Upper lobe of left lung (tissue), 6 donors: Measurements from ENCODE around the gene WNT3. TPM values are rescaled to one million over a fixed set of nuclear protein-coding genes. Genes with fewer than 3 reads are reported as not detected.
A peak's percentile ranks its signal among the peaks of the same experiment; 100 is the strongest.

Source experiments
- ATAC-seq, 2 donors: fragments of 200-7000 bp; cut with Tn5 transposase; one replicate each; pipeline ENCODE4 v1.9.1; 2022; ENCODE audit warnings: mild to moderate bottlenecking in 2 of 2, moderate library complexity in 2 of 2; ENCODE audit not compliant: low FRiP score in 2 of 2
- DNase-seq, 2 donors: peaks; one replicate each; pipeline ENCODE4 v3.0.0-alpha.2; 2019 to 2020
- H3K27ac ChIP-seq, 4 donors: fragments of 200-600 bp; sonication (generic); one replicate each; pipeline ENCODE4 v1.5.1; 2016 to 2019
- H3K27me3 ChIP-seq, 4 donors: fragments of 200-600 bp; sonication (generic); one replicate each; pipeline ENCODE4 v1.5.1; 2017 to 2019
- H3K36me3 ChIP-seq, 4 donors: fragments of 200-600 bp; sonication (generic); one replicate each; pipeline ENCODE4 v1.5.1; 2016 to 2019
- H3K4me1 ChIP-seq, 4 donors: fragments of 200-600 bp; sonication (generic); one replicate each; pipeline ENCODE4 v1.5.1; 2018 to 2019
- H3K4me3 ChIP-seq, 4 donors: fragments of 200-600 bp; sonication (generic); one replicate each; pipeline ENCODE4 v1.5.1; 2017 to 2019; ENCODE audit warnings: mild to moderate bottlenecking in 2 of 4, moderate library complexity in 1 of 4
- H3K9me3 ChIP-seq, 4 donors: fragments of 200-600 bp; sonication (generic); one replicate each; pipeline ENCODE4 v1.5.1; 2018 to 2019
- CTCF ChIP-seq, 6 experiments: fragments of 450-650 bp in 4 of 6; fragments of 200-600 bp in 2 of 6; sonication (generic) in 2 of 6; IDR thresholded peaks; one replicate each; pipeline ENCODE4 v1.5.1; 2016 to 2019; ENCODE audit warnings: antibody characterized with exemption in 6 of 6
- EP300 ChIP-seq, 4 donors: sonication (generic); formaldehyde crosslinking; IDR thresholded peaks; one replicate each; pipeline ENCODE4 v1.5.1; 2017; ENCODE audit warnings: antibody characterized with exemption in 4 of 4, control low read depth in 2 of 4
- POLR2A ChIP-seq, 4 donors: fragments of 450-650 bp; IDR thresholded peaks; one replicate each; pipeline ENCODE4 v1.5.1; 2016 to 2017; ENCODE audit warnings: antibody characterized with exemption in 4 of 4, mild to moderate bottlenecking in 2 of 4
- POLR2AphosphoS5 ChIP-seq, 2 donors: sonication (generic); formaldehyde crosslinking; IDR thresholded peaks; one replicate each; pipeline ENCODE4 v1.5.1; 2017; ENCODE audit warnings: antibody characterized with exemption in 2 of 2
- WGBS, 2 donors: methylation state at CpG; one replicate each; pipeline ENCODE4 v1.1.5; 2017 to 2018; 5-methylcytosine and 5-hydroxymethylcytosine counted together
- total RNA-seq, 6 donors: library from RNA; depleted of rRNA in 4 of 6; stranded (reverse); fragments of >200 nt in 4 of 6; gene quantifications; one replicate each; pipeline versions ENCODE4 v1.1.0 to v1.2.1, GENCODE V29; 2016 to 2021
- donor health status: DM: no; HTN: no; CAD: no; lungs with moderate emphysema.
- donor health status: DM: no; HTN: yes; CAD: no; lungs with severe emphysema.

The WNT3 gene
- total RNA-seq, 6 donors from 2014 or later: 1.1 to 4.6 (median 1.9) TPM

- ATAC-seq: no peak
- H3K9me3 ChIP-seq: no peaks in the 10 kb centered on the region
- H3K4me1 ChIP-seq: no peaks in the 10 kb centered on the region
- WGBS, 2 donors: 73 to 84% methylated on average over 12 to 17 of the region's 17 CpGs
- no peaks in the 10 kb centered on the region for H3K27me3 ChIP-seq
- no peak overlapping the region for H3K4me3 ChIP-seq
- TF ChIP-seq EP300 (IDR thresholded peaks at IDR 0.05): no peak
- no peak for TF ChIP-seq CTCF (IDR thresholded peaks at IDR 0.05)
- no peak for TF ChIP-seq POLR2AphosphoS5 (IDR thresholded peaks at IDR 0.05)
- no peak for TF ChIP-seq POLR2A (IDR thresholded peaks at IDR 0.05)
- no peaks in the 10 kb centered on the region for H3K36me3 ChIP-seq
- DNase-seq: no peak
- no peak overlapping the region for H3K27ac ChIP-seq
These were observed 14.7 kb upstream of the WNT3 start for GRCh38 chr17:46832945-46833839.

GRCh38 chr17:46832331-46832821 lies 13.9 kb upstream of the WNT3 start:
- Histone ChIP-seq H3K27ac (no peak overlapping the region), H3K27me3 (no peaks in the 10 kb centered on the region), H3K4me3 (no peak overlapping the region), H3K4me1 (no peaks in the 10 kb centered on the region), H3K9me3 (no peaks in the 10 kb centered on the region), H3K36me3 (no peaks in the 10 kb centered on the region)
- TF ChIP-seq POLR2AphosphoS5 (IDR thresholded peaks at IDR 0.05): no peak
- DNase-seq (no peak), ATAC-seq (no peak)
- 75 to 78% methylated on average over 6 to 11 of the region's 11 CpGs for WGBS, 2 donors

DNA sequence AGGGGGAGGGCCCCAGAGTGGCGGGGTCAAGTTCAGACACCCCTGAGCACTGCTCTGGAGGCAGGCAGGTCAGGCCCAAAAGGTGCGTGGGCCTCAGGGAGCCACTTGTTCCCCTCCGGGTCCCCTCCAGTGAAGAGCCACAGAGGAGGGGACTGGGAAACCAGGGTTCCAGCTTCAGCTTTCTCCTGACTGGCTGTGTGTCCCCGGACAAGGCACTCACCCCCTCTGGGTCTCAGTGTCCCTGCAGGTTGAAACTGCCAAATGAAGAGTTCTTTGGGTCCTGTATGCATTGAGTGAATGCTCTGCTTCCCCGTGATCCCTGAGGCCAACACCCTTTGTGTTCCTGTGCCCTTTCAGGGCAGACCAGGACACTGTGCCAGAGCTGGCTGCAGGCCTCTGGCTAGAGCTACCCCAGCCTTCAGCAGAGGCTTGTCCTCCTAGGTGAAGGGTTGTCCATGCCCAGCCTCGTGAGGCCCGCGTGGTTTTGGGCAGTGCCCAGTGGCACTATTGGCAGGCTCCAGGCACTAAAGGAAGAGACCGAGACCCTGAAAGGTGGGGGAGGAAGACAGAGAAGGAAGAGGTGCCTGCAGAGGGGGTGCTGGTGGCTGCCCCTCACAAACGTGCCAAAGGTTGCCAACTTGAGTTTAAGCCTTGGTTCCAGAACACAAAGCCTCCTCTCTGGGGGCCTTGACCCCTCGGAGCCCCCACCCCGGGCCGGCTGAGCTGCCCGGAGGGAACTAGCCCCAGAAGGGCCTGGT lies 13.3 kb upstream of the WNT3 start:
- 72 to 73% methylated on average over 8 to 14 of the region's 14 CpGs for WGBS, 2 donors
- H3K27me3 ChIP-seq: no peaks in the 10 kb centered on the region
- no peak overlapping the region for H3K4me3 ChIP-seq
- TF ChIP-seq CTCF (IDR thresholded peaks at IDR 0.05) (no peak), POLR2AphosphoS5 (IDR thresholded peaks at IDR 0.05) (no peak), EP300 (IDR thresholded peaks at IDR 0.05) (no peak), POLR2A (IDR thresholded peaks at IDR 0.05) (no peak)
- no peaks in the 10 kb centered on the region for H3K4me1 ChIP-seq
- H3K36me3 ChIP-seq: no peaks in the 10 kb centered on the region
- ATAC-seq (no peak), DNase-seq (peak in 1 of 2 donors; percentile 48)
- H3K27ac ChIP-seq: no peak overlapping the region
- no peaks in the 10 kb centered on the region for H3K9me3 ChIP-seq

- ATAC-seq (no peak), DNase-seq (no peak)
- Histone ChIP-seq H3K36me3 (no peaks in the 10 kb centered on the region), H3K27ac (no peak overlapping the region), H3K4me1 (no peaks in the 10 kb centered on the region), H3K9me3 (no peaks in the 10 kb centered on the region), H3K27me3 (peaks cover 0 to 5% (median 2%) of the 10 kb centered on the region in 4 donors), H3K4me3 (no peak overlapping the region)
- 84 to 97% methylated on average over 2 of the region's 2 CpGs for WGBS, 2 donors
- no peak for TF ChIP-seq POLR2A (IDR thresholded peaks at IDR 0.05)
- TF ChIP-seq EP300 (IDR thresholded peaks at IDR 0.05): no peak
- no peak for TF ChIP-seq POLR2AphosphoS5 (IDR thresholded peaks at IDR 0.05)
- TF ChIP-seq CTCF (IDR thresholded peaks at IDR 0.05): no peak
These were observed 8.8 kb upstream of the WNT3 start for GRCh38 chr17:46827274-46827673.

GRCh38 chr17:46826116-46826515 lies 7.6 kb upstream of the WNT3 start:
- WGBS, 2 donors: 17 to 67% methylated on average over 1 of the region's 1 CpG
- ATAC-seq (peak in 1 of 2 donors; percentile 6), DNase-seq (peak in 1 of 2 donors; percentile 22)
- H3K27me3 ChIP-seq: peaks cover 0 to 16% (median 6%) of the 10 kb centered on the region in 4 donors
- peaks cover 0 to 3% (median 0%) of the 10 kb centered on the region in 4 donors for H3K4me1 ChIP-seq
- no peak overlapping the region for H3K27ac ChIP-seq
- no peak overlapping the region for H3K4me3 ChIP-seq
- no peaks in the 10 kb centered on the region for H3K36me3 ChIP-seq
- TF ChIP-seq POLR2A (IDR thresholded peaks at IDR 0.05) (no peak), POLR2AphosphoS5 (IDR thresholded peaks at IDR 0.05) (no peak), EP300 (IDR thresholded peaks at IDR 0.05) (no peak), CTCF (IDR thresholded peaks at IDR 0.05) (no peak)
- H3K9me3 ChIP-seq: no peaks in the 10 kb centered on the region
